HEK293 (cell line): Measurements from ENCODE around the gene POLR2E.

Experiments used
- BCL11A ChIP-seq: fragments of 450-650 bp; formaldehyde crosslinking; IDR thresholded peaks from 2 replicates; pipeline ENCODE4 v1.5.1; 2016; ENCODE audit warnings: low read depth, missing biosample characterization, missing genetic modification characterization
- GLIS2 ChIP-seq: fragments of 450-650 bp; formaldehyde crosslinking; IDR thresholded peaks from 2 replicates; pipeline ENCODE4 v1.5.1; 2016; ENCODE audit warnings: missing biosample characterization, missing genetic modification characterization
- KLF1 ChIP-seq: fragments of 450-650 bp; formaldehyde crosslinking; IDR thresholded peaks from 2 replicates; pipeline ENCODE4 v1.5.1; 2016; ENCODE audit warnings: missing biosample characterization, missing genetic modification characterization
- KLF9 ChIP-seq: fragments of 450-650 bp; formaldehyde crosslinking; IDR thresholded peaks from 2 replicates; pipeline ENCODE4 v1.5.1; 2016; ENCODE audit warnings: missing biosample characterization, missing genetic modification characterization, low read depth
- SP3 ChIP-seq: fragments of 450-650 bp; formaldehyde crosslinking; IDR thresholded peaks from 2 replicates; pipeline ENCODE4 v1.5.1; 2016; ENCODE audit warnings: missing biosample characterization, missing genetic modification characterization
- ZBTB48 ChIP-seq: fragments of 450-650 bp; formaldehyde crosslinking; IDR thresholded peaks from 2 replicates; pipeline ENCODE4 v1.5.1; 2016; ENCODE audit warnings: missing biosample characterization, missing genetic modification characterization
- ZFP3 ChIP-seq: fragments of 450-650 bp; formaldehyde crosslinking; IDR thresholded peaks from 2 replicates; pipeline ENCODE4 v1.5.1; 2016; ENCODE audit warnings: low read depth, missing biosample characterization, missing genetic modification characterization
- ZNF132 ChIP-seq: fragments of 450-650 bp; formaldehyde crosslinking; IDR thresholded peaks from 2 replicates; pipeline ENCODE4 v1.5.1; 2017; ENCODE audit warnings: missing biosample characterization, missing genetic modification characterization, borderline replicate concordance
- ZNF16 ChIP-seq: fragments of 450-650 bp; formaldehyde crosslinking; IDR thresholded peaks from 2 replicates; pipeline ENCODE4 v1.5.1; 2016; ENCODE audit warnings: low read depth, missing biosample characterization, missing genetic modification characterization
- ZNF2 ChIP-seq: fragments of 450-650 bp; formaldehyde crosslinking; IDR thresholded peaks from 2 replicates; pipeline ENCODE4 v1.5.1; 2016; ENCODE audit warnings: missing biosample characterization, missing genetic modification characterization
- ZNF292 ChIP-seq: fragments of 450-650 bp; formaldehyde crosslinking; IDR thresholded peaks from 2 replicates; pipeline ENCODE4 v1.5.1; 2016; ENCODE audit warnings: low read depth, missing biosample characterization, missing genetic modification characterization, borderline replicate concordance
- ZNF341 ChIP-seq: fragments of 450-650 bp; formaldehyde crosslinking; IDR thresholded peaks from 2 replicates; pipeline ENCODE4; 2016; ENCODE audit warnings: low read depth, missing biosample characterization, missing genetic modification characterization
- ZNF391 ChIP-seq: fragments of 450-650 bp; formaldehyde crosslinking; IDR thresholded peaks from 2 replicates; pipeline ENCODE4 v1.5.1; 2016; ENCODE audit warnings: low read depth, missing biosample characterization, missing genetic modification characterization, borderline replicate concordance
- ZNF423 ChIP-seq: fragments of 450-650 bp; formaldehyde crosslinking; IDR thresholded peaks from 2 replicates; pipeline ENCODE4 v1.5.1; 2016; ENCODE audit warnings: missing biosample characterization, missing genetic modification characterization
- ZNF433 ChIP-seq: fragments of 450-650 bp; formaldehyde crosslinking; IDR thresholded peaks from 2 replicates; pipeline ENCODE4 v1.5.1; 2016; ENCODE audit warnings: missing biosample characterization, missing genetic modification characterization, low read depth
- ZNF529 ChIP-seq: fragments of 450-650 bp; formaldehyde crosslinking; IDR thresholded peaks from 2 replicates; pipeline ENCODE4 v1.5.1; 2017; ENCODE audit warnings: missing genetic modification characterization, missing biosample characterization; ENCODE audit not compliant: insufficient replicate concordance
- ZNF621 ChIP-seq: fragments of 450-650 bp; formaldehyde crosslinking; IDR thresholded peaks from 2 replicates; pipeline ENCODE4 v1.5.1; 2017; ENCODE audit warnings: missing biosample characterization, missing genetic modification characterization
- ZNF629 ChIP-seq: fragments of 450-650 bp; formaldehyde crosslinking; IDR thresholded peaks from 2 replicates; pipeline ENCODE4 v1.5.1; 2017; ENCODE audit warnings: missing biosample characterization, missing genetic modification characterization
- ZNF670 ChIP-seq: fragments of 450-650 bp; formaldehyde crosslinking; IDR thresholded peaks from 2 replicates; pipeline ENCODE4 v1.5.1; 2016; ENCODE audit warnings: missing biosample characterization, missing genetic modification characterization, low read depth
- ZNF701 ChIP-seq: fragments of 450-650 bp; formaldehyde crosslinking; IDR thresholded peaks from 2 replicates; pipeline ENCODE4 v1.5.1; 2016; ENCODE audit warnings: missing biosample characterization, missing genetic modification characterization
- ZNF707 ChIP-seq: fragments of 450-650 bp; formaldehyde crosslinking; IDR thresholded peaks from 2 replicates; pipeline ENCODE4 v1.5.1; 2016; ENCODE audit warnings: missing biosample characterization, missing genetic modification characterization
- ZNF776 ChIP-seq: fragments of 450-650 bp; formaldehyde crosslinking; IDR thresholded peaks from 2 replicates; pipeline ENCODE4 v1.5.0; 2017; ENCODE audit warnings: missing biosample characterization, missing genetic modification characterization, borderline replicate concordance
- ZSCAN16 ChIP-seq: fragments of 450-650 bp; formaldehyde crosslinking; IDR thresholded peaks from 2 replicates; pipeline ENCODE4 v1.5.1; 2016; ENCODE audit warnings: missing biosample characterization, missing genetic modification characterization
- ZXDB ChIP-seq: fragments of 450-650 bp; formaldehyde crosslinking; IDR thresholded peaks from 2 replicates; pipeline ENCODE4 v1.5.1; 2016; ENCODE audit warnings: missing biosample characterization, missing genetic modification characterization
- TF ChIP-seq, protein P1 (sequence below): fragments of 450-650 bp; formaldehyde crosslinking; IDR thresholded peaks from 2 replicates; pipeline ENCODE4 v1.5.1; 2017; ENCODE audit warnings: missing biosample characterization, missing genetic modification characterization
- TF ChIP-seq, protein P2 (sequence below): fragments of 450-650 bp; formaldehyde crosslinking; IDR thresholded peaks from 2 replicates; pipeline ENCODE4 v1.5.1; 2016; ENCODE audit warnings: missing biosample characterization, missing genetic modification characterization, borderline replicate concordance
- TF ChIP-seq, protein P3 (sequence below): fragments of 450-650 bp; formaldehyde crosslinking; IDR thresholded peaks from 2 replicates; pipeline ENCODE4 v1.5.1; 2016; ENCODE audit warnings: missing biosample characterization, missing genetic modification characterization
- TF ChIP-seq, protein P4 (sequence below): fragments of 450-650 bp; formaldehyde crosslinking; IDR thresholded peaks from 2 replicates; pipeline ENCODE4 v1.5.1; 2016; ENCODE audit warnings: missing biosample characterization, missing genetic modification characterization
- TF ChIP-seq, protein P5 (sequence below): fragments of 450-650 bp; formaldehyde crosslinking; IDR thresholded peaks from 2 replicates; pipeline ENCODE4 v1.5.1; 2016; ENCODE audit warnings: missing biosample characterization, missing genetic modification characterization, low read depth

Gene POLR2E

DNA sequence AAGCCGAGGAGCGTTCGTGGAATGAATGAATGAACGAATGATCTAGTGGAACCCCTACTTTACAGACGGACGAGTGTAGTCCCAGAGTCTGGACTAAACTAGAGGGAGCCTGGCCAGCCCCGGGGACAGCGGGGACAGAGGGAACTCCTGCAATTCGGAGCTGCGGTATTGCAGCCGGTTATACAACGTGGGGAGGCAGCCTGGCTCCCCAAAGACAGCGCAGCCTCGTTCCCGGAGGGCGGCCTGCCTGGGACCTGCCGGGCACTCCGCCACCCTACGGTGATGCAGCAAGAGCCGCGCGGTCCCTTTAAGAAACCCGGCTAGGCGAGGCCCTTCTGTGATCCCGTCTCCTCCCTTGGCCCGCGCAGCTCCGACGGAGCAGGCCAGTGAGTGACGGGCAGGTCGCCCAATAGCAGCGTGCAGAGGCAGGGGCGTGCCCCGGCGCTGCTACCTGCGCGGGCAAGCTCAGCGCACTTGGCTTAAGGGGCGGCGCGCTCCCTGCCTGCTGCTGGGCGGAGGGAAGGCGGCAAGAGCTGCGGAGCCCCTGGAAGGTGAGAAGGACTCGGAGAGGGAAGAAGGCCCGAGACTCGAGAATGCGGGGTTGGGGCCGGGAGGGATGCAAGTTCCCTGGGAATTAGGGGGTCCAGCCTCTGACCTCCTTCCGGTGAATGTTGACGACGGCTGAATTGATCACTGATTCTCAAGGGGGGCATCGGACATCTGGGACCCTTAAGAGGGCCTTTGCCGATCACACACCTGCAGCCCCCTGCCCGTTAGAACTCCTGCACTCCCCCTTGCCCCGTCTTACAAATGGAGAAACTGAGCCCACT, 55.3 kb downstream of the POLR2E start, which contains the start of gene ABCA7 (continued):
- TF ChIP-seq, protein P1, sequence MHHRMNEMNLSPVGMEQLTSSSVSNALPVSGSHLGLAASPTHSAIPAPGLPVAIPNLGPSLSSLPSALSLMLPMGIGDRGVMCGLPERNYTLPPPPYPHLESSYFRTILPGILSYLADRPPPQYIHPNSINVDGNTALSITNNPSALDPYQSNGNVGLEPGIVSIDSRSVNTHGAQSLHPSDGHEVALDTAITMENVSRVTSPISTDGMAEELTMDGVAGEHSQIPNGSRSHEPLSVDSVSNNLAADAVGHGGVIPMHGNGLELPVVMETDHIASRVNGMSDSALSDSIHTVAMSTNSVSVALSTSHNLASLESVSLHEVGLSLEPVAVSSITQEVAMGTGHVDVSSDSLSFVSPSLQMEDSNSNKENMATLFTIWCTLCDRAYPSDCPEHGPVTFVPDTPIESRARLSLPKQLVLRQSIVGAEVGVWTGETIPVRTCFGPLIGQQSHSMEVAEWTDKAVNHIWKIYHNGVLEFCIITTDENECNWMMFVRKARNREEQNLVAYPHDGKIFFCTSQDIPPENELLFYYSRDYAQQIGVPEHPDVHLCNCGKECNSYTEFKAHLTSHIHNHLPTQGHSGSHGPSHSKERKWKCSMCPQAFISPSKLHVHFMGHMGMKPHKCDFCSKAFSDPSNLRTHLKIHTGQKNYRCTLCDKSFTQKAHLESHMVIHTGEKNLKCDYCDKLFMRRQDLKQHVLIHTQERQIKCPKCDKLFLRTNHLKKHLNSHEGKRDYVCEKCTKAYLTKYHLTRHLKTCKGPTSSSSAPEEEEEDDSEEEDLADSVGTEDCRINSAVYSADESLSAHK (tag by site-specific recombination) = peak; percentile 51; the same call in 1 of the 2 replicates
- no peak for TF ChIP-seq ZNF701
- TF ChIP-seq GLIS2 (tag by site-specific recombination) = peak; percentile 71
- no peak for TF ChIP-seq ZNF776
- peak; percentile 5; the same call in 1 of the 2 replicates for TF ChIP-seq ZNF292 (tag by site-specific recombination)
- TF ChIP-seq, protein P2, sequence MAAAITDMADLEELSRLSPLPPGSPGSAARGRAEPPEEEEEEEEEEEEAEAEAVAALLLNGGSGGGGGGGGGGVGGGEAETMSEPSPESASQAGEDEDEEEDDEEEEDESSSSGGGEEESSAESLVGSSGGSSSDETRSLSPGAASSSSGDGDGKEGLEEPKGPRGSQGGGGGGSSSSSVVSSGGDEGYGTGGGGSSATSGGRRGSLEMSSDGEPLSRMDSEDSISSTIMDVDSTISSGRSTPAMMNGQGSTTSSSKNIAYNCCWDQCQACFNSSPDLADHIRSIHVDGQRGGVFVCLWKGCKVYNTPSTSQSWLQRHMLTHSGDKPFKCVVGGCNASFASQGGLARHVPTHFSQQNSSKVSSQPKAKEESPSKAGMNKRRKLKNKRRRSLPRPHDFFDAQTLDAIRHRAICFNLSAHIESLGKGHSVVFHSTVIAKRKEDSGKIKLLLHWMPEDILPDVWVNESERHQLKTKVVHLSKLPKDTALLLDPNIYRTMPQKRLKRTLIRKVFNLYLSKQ (tag by site-specific recombination) = no peak
- TF ChIP-seq ZFP3 (tag by site-specific recombination) = no peak
- peak; percentile 77 for TF ChIP-seq ZNF629 (tag by site-specific recombination)
- TF ChIP-seq ZBTB48 (tag by site-specific recombination) = peak; percentile 92
- peak; percentile 88 for TF ChIP-seq ZNF341 (tag by site-specific recombination)
- TF ChIP-seq ZNF2 (tag by site-specific recombination) = 0 out of 2 replicates have a peak, but pooled peaks have one; percentile 14
- TF ChIP-seq ZNF16 = no peak
- TF ChIP-seq KLF9 (tag by site-specific recombination) = peak; percentile 98
- no peak for TF ChIP-seq ZNF529 (tag by site-specific recombination)
- TF ChIP-seq KLF1 (tag by site-specific recombination) = peak; percentile 97
- no peak for TF ChIP-seq ZNF670
- TF ChIP-seq SP3 (tag by site-specific recombination) = peak; percentile 99
- TF ChIP-seq, protein P3, sequence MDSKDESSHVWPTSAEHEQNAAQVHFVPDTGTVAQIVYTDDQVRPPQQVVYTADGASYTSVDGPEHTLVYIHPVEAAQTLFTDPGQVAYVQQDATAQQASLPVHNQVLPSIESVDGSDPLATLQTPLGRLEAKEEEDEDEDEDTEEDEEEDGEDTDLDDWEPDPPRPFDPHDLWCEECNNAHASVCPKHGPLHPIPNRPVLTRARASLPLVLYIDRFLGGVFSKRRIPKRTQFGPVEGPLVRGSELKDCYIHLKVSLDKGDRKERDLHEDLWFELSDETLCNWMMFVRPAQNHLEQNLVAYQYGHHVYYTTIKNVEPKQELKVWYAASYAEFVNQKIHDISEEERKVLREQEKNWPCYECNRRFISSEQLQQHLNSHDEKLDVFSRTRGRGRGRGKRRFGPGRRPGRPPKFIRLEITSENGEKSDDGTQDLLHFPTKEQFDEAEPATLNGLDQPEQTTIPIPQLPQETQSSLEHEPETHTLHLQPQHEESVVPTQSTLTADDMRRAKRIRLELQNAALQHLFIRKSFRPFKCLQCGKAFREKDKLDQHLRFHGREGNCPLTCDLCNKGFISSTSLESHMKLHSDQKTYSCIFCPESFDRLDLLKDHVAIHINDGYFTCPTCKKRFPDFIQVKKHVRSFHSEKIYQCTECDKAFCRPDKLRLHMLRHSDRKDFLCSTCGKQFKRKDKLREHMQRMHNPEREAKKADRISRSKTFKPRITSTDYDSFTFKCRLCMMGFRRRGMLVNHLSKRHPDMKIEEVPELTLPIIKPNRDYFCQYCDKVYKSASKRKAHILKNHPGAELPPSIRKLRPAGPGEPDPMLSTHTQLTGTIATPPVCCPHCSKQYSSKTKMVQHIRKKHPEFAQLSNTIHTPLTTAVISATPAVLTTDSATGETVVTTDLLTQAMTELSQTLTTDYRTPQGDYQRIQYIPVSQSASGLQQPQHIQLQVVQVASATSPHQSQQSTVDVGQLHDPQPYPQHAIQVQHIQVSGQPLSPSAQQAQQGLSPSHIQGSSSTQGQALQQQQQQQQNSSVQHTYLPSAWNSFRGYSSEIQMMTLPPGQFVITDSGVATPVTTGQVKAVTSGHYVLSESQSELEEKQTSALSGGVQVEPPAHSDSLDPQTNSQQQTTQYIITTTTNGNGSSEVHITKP (tag by site-specific recombination) = peak; percentile 98
- TF ChIP-seq ZNF707 (tag by site-specific recombination) = no peak
- TF ChIP-seq, protein P4, sequence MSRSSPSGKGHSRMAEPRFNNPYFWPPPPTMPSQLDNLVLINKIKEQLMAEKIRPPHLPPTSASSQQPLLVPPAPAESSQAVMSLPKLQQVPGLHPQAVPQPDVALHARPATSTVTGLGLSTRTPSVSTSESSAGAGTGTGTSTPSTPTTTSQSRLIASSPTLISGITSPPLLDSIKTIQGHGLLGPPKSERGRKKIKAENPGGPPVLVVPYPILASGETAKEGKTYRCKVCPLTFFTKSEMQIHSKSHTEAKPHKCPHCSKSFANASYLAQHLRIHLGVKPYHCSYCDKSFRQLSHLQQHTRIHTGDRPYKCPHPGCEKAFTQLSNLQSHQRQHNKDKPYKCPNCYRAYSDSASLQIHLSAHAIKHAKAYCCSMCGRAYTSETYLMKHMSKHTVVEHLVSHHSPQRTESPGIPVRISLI = no peak
- TF ChIP-seq ZNF621 (tag by site-specific recombination) = no peak
- TF ChIP-seq ZNF423 (tag by site-specific recombination) = no peak
- TF ChIP-seq ZSCAN16 (tag by site-specific recombination) = no peak
- TF ChIP-seq ZNF433 = no peak
- TF ChIP-seq ZXDB (tag by site-specific recombination) = peak; percentile 98
- no peak; the same call in 1 of the 2 replicates for TF ChIP-seq ZNF391 (tag by site-specific recombination)
- TF ChIP-seq BCL11A = 0 out of 2 replicates have a peak, but pooled peaks have one; percentile 13
- no peak for TF ChIP-seq ZNF132 (tag by site-specific recombination)
- TF ChIP-seq, protein P5, sequence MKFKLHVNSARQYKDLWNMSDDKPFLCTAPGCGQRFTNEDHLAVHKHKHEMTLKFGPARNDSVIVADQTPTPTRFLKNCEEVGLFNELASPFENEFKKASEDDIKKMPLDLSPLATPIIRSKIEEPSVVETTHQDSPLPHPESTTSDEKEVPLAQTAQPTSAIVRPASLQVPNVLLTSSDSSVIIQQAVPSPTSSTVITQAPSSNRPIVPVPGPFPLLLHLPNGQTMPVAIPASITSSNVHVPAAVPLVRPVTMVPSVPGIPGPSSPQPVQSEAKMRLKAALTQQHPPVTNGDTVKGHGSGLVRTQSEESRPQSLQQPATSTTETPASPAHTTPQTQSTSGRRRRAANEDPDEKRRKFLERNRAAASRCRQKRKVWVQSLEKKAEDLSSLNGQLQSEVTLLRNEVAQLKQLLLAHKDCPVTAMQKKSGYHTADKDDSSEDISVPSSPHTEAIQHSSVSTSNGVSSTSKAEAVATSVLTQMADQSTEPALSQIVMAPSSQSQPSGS = no peak
